ENCODE results near the gene GPR135. TPM values are rescaled to one million over a fixed set of nuclear protein-coding genes. Genes with fewer than 3 reads are reported as not detected.
"Not testable (repeated sequence)": the region's sequence is repeated elsewhere in the genome, so short reads cannot be mapped to it uniquely, and the experiment has no call there.

GPR135 gene
- total RNA-seq, 2 donors from 2014 or later: 2.3 to 12.4 TPM

DNA sequence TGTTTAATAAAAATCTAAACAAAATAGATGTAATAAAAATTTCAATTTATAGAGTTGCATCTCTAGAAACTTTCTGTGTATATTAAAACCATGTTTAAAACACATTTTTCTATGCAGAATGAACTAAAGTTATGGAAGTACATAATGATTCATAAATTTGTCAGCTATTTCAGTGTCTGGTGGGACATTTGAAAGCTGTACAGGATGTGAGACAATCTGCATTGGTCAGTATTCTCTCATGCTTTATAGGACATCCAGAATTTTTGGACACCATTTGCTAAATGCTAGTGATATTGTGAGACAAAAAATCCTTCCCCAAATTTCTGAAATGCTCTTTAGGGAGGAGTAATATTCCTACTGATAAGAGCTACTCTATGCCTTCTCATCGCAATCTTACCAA, 13.3 kb downstream of the GPR135 start:
- Histone ChIP-seq H3K27me3 (replicated peaks; ENCODE audit: insufficient read depth) (no peaks in the 10 kb centered on the region), H3K27ac (no peak overlapping the region), H3K4me3 (no peak overlapping the region), H3K4me1 (replicated peaks) (no peaks in the 10 kb centered on the region), H3K36me3 (no peaks in the 10 kb centered on the region), H3K9me3 (no peaks in the 10 kb centered on the region)
- 100% methylated on average over 1 of the region's 1 CpG for WGBS
- no peak for DNase-seq (ENCODE audit: low spot score)
- TF ChIP-seq POLR2A (IDR thresholded peaks at IDR 0.05) (no peak), POLR2AphosphoS5 (IDR thresholded peaks at IDR 0.05) (no peak)
- TF ChIP-seq, protein P1, sequence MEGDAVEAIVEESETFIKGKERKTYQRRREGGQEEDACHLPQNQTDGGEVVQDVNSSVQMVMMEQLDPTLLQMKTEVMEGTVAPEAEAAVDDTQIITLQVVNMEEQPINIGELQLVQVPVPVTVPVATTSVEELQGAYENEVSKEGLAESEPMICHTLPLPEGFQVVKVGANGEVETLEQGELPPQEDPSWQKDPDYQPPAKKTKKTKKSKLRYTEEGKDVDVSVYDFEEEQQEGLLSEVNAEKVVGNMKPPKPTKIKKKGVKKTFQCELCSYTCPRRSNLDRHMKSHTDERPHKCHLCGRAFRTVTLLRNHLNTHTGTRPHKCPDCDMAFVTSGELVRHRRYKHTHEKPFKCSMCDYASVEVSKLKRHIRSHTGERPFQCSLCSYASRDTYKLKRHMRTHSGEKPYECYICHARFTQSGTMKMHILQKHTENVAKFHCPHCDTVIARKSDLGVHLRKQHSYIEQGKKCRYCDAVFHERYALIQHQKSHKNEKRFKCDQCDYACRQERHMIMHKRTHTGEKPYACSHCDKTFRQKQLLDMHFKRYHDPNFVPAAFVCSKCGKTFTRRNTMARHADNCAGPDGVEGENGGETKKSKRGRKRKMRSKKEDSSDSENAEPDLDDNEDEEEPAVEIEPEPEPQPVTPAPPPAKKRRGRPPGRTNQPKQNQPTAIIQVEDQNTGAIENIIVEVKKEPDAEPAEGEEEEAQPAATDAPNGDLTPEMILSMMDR (IDR thresholded peaks at IDR 0.05): no peak
- intact Hi-C loops (cut with DNase I): no loop called here

DNA sequence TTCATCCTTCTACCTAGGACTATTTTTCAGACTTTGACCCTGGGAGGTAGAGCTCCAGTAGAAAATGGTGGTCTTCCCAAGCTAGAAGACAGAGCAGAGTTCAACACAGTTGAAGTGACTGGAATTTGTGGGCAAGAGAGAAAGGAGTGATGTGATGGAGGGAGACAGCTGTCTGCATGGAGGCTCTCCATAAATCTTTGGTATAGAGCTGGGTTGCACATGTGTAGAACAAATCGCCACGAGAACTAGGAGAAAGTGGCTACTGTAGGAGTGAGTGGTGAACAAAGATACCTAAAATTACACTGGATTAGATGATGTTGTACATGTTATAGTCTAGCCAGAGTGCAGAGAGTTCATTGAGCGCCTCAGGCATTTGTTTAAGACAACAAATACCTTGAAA, 14.5 kb downstream of the GPR135 start:
- Histone ChIP-seq H3K9me3 (no peaks in the 10 kb centered on the region), H3K4me3 (no peak overlapping the region), H3K27ac (no peak overlapping the region), H3K27me3 (replicated peaks; ENCODE audit: insufficient read depth) (no peaks in the 10 kb centered on the region), H3K36me3 (no peaks in the 10 kb centered on the region), H3K4me1 (replicated peaks) (no peaks in the 10 kb centered on the region)
- WGBS: 94% methylated on average over 3 of the region's 3 CpGs
- no peak for DNase-seq (ENCODE audit: low spot score)
- TF ChIP-seq, protein P1 (IDR thresholded peaks at IDR 0.05): no peak
- TF ChIP-seq POLR2A (IDR thresholded peaks at IDR 0.05): no peak
- TF ChIP-seq POLR2AphosphoS5 (IDR thresholded peaks at IDR 0.05): no peak
- intact Hi-C loops (cut with DNase I): no loop called here

DNA sequence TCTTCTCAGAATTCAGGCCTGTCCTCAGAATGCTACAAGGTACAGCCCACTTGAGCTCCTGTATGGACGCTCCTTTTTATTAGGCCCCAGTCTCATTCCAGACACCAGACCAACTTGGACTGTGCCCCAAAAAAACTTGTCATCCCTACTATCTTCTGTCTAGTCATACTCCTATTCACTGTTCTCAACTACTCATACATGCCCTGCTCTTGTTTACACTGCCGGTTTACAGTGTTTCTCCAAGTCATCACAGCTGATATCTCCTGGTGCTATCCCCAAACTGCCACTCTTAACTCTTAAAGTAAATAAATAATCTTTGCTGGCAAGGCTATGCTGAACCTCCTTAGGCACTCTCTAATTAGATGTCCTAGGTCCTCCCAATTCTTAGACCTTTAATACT, 16.5 kb downstream of the GPR135 start:
- intact Hi-C loops (cut with DNase I); DNase-seq (ENCODE audit: low spot score); H3K27me3 ChIP-seq (replicated peaks; ENCODE audit: insufficient read depth); H3K9me3 ChIP-seq; H3K4me3 ChIP-seq; H3K27ac ChIP-seq; H3K36me3 ChIP-seq; H3K4me1 ChIP-seq (replicated peaks): not testable (repeated sequence)
- WGBS: 46% methylated on average over 2 of the region's 2 CpGs
- peak; percentile 14 for TF ChIP-seq POLR2AphosphoS5 (IDR thresholded peaks at IDR 0.05)

DNA sequence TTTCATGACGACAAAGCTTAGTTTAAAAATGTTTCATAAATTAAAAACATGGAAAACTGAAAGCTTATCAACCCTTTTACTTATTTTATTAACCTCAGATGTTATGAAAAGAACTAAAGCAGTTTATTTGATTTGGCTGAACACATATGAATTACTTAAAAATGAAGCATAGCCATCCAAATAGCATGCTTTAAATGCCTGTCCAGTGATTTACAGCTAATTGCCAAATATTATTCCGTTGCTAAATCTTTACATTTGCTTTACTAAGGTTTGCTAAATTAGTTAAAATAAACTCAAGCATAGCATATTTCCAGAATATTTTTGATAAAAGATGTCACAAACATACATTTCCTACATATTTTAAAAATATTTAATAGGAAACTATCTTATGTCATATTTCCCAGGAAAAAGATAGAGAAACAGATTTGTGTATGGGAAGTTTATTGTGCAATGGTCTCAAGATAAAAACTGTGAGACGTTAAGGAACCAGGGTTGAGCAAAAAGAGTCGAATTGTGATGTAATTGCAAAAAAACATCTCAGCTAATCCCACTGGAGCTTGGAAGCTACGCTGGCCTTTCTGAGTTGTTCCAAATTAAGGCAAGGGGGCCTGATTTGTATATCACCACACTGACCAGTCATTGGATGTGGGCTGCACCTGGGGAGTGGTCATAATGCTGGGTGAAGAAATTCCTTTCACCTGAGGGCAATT, 25.8 kb downstream of the GPR135 start:
- 55% methylated on average over 5 of the region's 5 CpGs for WGBS
- H3K27me3 ChIP-seq (replicated peaks; ENCODE audit: insufficient read depth): no peaks in the 10 kb centered on the region
- H3K9me3 ChIP-seq: no peaks in the 10 kb centered on the region
- no peaks in the 10 kb centered on the region for H3K36me3 ChIP-seq
- no peaks in the 10 kb centered on the region for H3K4me1 ChIP-seq (replicated peaks)
- no peak overlapping the region for H3K27ac ChIP-seq
- intact Hi-C loops (cut with DNase I): no loop called here
- TF ChIP-seq POLR2A (IDR thresholded peaks at IDR 0.05) (no peak), POLR2AphosphoS5 (IDR thresholded peaks at IDR 0.05) (no peak)
- TF ChIP-seq, protein P1 (IDR thresholded peaks at IDR 0.05): no peak
- H3K4me3 ChIP-seq: no peak overlapping the region
- no peak for DNase-seq (ENCODE audit: low spot score)

DNA sequence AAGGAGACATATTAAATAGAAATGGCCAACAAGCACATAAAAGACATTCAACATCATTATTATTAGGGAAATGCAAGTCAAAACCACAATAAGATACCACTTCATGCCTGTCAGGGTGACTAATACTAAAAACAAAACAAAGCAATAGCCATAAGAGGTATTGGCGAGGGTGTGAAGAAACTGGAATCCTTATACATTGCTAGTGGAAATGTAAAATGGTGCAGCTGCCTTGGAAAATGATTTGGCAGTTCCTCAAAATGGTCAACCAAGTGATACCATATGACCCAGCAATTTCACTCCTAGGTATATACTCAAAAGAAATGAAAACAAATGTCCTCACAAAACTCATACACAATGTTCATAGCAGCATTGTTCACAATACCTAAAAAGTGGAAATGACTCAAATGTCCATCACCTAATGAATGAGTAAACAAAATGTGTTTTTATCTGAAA, 27.0 kb downstream of the GPR135 start:
- Histone ChIP-seq H3K27ac (no peak overlapping the region), H3K36me3 (no peaks in the 10 kb centered on the region), H3K4me1 (replicated peaks) (no peaks in the 10 kb centered on the region), H3K27me3 (replicated peaks; ENCODE audit: insufficient read depth) (no peaks in the 10 kb centered on the region), H3K9me3 (no peaks in the 10 kb centered on the region), H3K4me3 (no peak overlapping the region)
- TF ChIP-seq POLR2AphosphoS5 (IDR thresholded peaks at IDR 0.05) (no peak), POLR2A (IDR thresholded peaks at IDR 0.05) (no peak)
- TF ChIP-seq, protein P1 (IDR thresholded peaks at IDR 0.05): no peak
- DNase-seq (ENCODE audit: low spot score): no peak
- WGBS: 80% methylated on average over 1 of the region's 1 CpG
- intact Hi-C loops (cut with DNase I): no loop called here
